Measurements from ENCODE around the gene STX5.
"Not testable (repeated sequence)": the region's sequence is repeated elsewhere in the genome, so short reads cannot be mapped to it uniquely, and the experiment has no call there.

STX5 gene

GRCh38 chr11:62786318-62787004 lies 45.4 kb downstream of the STX5 start:
- peak; percentile 69 to 77 for DNase-seq (ENCODE audit: low read depth in 2 of 2)

GRCh38 chr11:62782753-62783152 lies 49.1 kb downstream of the STX5 start:
- DNase-seq (ENCODE audit: low read depth in 2 of 2) = no peak

DNA sequence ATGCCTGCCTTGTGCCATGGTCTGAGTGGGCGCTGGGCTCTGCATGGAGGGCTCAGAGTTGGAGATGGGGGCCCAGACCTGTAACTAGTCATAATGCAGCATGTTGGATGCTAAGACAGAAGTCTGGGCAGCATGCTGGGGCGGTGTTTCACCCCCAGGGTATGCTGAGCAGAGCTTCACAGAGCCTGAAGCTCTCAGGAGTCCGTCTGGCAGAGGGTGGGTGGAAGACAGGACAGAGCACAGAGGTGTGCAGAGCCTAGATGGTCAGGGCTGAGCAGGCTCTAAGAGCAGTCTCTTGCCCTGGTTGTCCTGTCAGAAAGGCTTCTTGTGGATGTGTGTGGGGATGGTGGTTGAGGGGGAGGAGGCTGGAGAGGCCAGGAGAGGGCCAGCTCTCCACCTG lies 53.4 kb downstream of the STX5 start:
- no peak for DNase-seq (ENCODE audit: low read depth in 2 of 2)

DNA sequence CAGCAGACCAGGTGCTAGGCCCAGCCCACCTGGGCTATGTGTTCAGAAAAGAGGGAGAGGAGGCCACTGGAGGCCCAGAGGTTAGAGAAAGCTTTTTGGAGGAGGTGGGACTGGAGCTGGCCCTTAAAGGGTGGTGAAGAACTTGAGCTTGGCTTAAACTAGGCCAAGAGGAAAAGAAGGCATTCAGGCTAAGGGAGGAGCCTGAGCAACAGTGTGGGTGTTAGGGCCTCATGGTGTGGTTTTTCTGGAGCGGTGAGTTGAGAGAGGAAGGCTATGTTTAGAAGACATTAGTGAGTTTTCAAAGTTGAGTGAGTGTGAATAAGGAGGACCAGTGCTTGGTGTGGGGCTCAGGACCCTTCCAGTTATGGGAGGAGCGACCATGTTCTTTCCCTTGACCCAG lies 54.5 kb downstream of the STX5 start:
- DNase-seq (ENCODE audit: low read depth in 2 of 2) = no peak

- DNase-seq (ENCODE audit: low read depth in 2 of 2) = no peak
Observed at GRCh38 chr11:62775646-62776045, 56.2 kb downstream of the STX5 start.

DNA sequence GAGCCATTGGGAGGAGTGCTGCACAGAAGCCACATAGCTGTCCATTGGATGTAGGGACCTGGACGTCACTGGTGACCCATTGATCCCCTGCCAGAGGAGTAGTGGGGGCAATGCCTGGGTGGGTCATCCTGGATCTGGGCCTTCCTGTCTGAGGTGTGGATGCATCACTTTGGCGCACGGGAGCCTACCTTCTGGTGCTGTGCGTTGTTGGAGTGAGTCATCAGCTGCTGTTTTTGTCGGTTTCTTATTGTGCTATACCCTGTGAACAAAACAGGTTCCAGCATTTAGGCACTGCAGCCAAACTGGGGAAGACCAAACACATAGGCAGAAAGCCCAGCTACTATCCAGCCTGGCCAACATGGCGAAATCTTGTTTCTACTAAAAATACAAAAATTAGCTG lies 57.4 kb downstream of the STX5 start:
- no peak for DNase-seq (ENCODE audit: low read depth in 2 of 2)

DNA sequence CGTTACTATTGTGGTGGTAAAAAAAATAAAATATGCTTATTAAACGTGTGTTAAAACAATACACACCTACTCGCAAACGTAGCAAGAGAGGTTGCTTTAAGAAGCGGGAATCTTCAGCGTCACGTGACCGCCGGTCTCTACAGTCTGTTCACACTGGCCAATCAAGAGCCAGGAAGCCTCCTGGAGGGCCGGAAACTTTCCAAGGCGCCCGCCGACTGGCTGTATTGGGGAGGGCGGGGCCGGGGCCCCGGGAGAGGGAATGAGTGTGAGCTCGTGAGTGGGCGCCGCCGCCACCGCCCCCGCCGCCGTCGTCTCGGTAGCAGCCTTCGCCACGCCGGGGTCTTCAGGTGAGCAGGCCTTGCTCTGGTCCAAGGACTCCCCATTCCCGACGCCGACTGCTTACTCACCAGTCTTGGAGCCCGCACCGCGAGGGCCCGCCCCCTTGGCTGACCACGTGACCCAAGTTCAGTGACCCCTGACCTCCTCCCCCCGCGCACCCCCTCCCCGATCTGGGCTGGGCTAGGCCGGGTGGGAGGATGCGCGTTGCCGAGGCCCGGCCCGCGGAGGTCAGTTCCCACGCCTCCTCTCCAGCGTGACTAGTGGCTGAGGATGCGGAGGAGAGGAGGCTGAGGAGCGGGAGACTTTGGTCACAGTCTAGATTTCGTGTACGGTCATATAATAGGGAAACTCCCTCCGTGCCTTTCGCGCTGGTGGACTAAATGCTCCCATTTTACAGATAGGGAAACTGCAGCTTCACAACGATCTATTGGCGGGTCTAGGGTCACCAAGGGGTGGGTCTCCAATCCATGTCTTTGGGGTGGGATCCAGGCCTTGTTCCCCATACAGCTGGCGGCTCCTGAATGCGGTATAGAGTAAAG lies 60.5 kb downstream of the STX5 start, which contains the start of gene TAF6L:
Gene TAF6L (plus strand): TSS at position 253 of the 878 bp plus-strand sequence. CDS start 4,388 bp downstream, outside the sequence.
- peak; percentile 85 to 91 for DNase-seq (ENCODE audit: low read depth in 2 of 2)

- no peak for DNase-seq (ENCODE audit: low read depth in 2 of 2)
Observed at GRCh38 chr11:62770778-62771143, 61.1 kb downstream of the STX5 start.

DNA sequence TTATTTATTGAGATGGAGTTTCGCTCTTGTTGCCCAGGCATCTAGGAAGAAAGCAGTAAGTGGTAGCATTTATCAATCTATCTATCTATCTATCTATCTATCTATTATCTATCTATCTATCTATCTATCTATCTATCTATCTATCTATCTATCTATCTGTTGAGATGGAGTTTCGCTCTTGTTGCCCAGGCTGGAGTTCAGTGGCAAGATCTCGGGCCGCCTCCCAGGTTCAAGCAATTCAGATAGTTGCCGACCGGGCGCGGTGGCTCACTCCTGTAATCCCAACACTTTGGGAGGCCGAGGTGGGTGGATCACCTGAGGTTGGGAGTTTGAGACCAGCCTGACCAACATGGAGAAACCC lies 71.0 kb downstream of the STX5 start:
- not testable (repeated sequence) for DNase-seq (ENCODE audit: low read depth in 2 of 2)

GRCh38 chr11:62757846-62758788 lies 73.7 kb downstream of the STX5 start:
- no peak for DNase-seq (ENCODE audit: low read depth in 2 of 2)
